Daoy (cell line): ENCODE data around the gene WASL. TPM values are rescaled to one million over a fixed set of nuclear protein-coding genes. Genes with fewer than 3 reads are reported as not detected.
"Not testable (repeated sequence)": the region's sequence is repeated elsewhere in the genome, so short reads cannot be mapped to it uniquely, and the experiment has no call there.

Source experiments
- DNase-seq: peaks from one replicate; pipeline ENCODE4 v3.0.0-alpha.2; 2015; ENCODE audit warnings: low read depth
- total RNA-seq: library from RNA; depleted of rRNA; stranded (reverse); fragments of >200 nt; shearing (Covaris generic); gene quantifications from 2 replicates; pipeline ENCODE4 v1.2.3, GENCODE V29; 2014

The WASL gene
- total RNA-seq, 1 experiment from 2014 or later, result 11.0 TPM

DNA sequence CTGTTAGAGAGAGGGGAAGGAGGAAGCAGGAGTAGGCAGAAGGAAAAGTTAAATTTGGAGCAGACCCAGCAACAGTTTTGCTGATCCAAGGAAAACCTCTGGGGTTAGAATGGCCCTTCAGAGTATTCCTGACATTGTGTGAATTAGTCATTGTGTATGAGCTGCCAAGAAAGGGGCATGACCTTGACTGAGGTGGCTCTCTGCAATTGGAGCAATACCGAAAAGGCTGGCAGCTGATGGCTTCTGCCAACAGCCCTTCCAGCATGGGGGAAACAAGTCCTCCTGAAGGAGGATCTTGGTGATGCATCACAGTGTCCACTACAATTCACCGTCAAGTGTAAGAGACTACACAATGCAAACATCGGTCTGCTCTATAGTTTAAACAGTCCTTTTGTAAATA is 20.6 kb upstream of the WASL start:
- peak; percentile 94 for DNase-seq

DNA sequence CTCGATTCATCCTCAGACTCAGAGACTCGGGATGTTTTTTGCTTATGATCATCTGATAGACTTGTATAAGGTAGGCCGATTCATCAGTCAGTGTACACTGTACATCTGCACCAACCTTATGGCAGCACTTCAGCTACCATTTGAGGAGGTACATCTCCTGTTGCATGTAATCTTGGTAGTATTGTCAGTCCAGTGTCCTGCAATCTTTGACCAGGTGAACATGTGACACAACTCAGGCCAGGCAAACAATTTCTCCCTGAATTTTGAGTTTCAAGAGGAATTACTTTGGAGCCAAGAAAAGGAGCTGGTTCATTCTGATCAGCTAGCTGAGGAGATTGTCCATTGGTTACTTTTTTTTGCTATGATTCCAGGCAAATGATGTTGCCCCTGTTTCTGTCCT is 19.7 kb upstream of the WASL start:
- no peak for DNase-seq

GRCh38 chr7:123763191-123763661 is 14.4 kb upstream of the WASL start:
- no peak for DNase-seq

DNA sequence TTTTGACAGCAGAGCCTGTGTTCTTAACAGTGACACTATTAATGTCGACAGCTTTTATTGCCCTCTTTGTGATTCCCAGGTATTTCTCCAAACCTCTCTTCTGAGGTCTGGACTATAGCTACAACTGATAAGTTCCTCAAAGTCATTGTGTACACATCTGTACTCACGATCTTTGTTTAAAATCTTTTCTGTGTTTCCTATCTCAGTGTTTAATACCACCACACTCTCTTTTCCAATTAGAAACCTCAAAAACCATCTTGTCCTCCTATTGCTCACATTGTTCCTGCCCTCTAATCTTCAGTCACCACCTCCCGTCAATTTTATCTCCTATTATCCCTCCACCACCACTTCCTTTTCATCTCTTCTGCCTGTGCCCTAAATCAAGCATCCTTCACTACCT is 12.9 kb upstream of the WASL start:
- DNase-seq, result no peak

- no peak for DNase-seq
Observed at GRCh38 chr7:123757095-123757494, 8.3 kb upstream of the WASL start.

DNA sequence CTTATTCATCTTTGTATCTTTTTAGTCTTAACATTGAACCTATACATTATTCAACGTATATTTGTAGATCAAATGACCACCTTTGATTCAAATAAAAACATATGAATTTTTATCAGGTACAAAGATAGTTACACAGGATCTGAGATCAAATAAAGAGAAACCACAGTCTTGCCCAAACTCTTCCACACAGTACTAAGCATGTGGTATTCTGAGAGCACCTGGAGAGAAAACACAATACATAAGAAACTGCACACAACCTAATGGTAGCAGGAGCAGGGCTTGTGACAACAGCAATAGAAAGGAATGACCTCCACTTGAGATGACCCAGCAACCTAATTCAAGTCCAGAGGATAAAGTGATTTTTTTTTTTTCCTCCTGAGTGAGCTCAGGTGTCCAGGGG is 6.5 kb upstream of the WASL start:
- DNase-seq, result no peak

GRCh38 chr7:123754271-123754871 is 5.6 kb upstream of the WASL start:
- no peak for DNase-seq

- no peak for DNase-seq
Observed at GRCh38 chr7:123752534-123752933, 3.7 kb upstream of the WASL start.

DNA sequence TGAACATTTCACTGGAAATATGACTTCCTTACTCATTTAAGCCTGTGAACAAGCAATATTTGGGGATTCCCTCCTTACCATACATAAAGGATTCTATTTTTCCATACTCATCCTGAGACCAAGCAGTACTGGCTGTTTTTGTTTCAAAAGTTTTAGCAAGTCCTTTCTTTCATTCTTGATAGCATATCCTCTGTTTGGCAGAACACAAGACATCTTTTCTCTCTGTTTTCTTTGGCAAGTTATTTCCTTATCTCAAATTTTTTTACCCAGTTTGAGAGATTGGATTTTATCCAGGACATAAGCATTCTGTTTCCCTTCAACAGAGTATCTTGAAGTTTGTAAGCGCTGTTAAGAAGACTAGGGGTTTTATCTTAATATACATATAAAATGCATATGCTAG is 3.0 kb upstream of the WASL start:
- no peak for DNase-seq

- no peak for DNase-seq
Observed at GRCh38 chr7:123750389-123751230, 1.8 kb upstream of the WASL start.

DNA sequence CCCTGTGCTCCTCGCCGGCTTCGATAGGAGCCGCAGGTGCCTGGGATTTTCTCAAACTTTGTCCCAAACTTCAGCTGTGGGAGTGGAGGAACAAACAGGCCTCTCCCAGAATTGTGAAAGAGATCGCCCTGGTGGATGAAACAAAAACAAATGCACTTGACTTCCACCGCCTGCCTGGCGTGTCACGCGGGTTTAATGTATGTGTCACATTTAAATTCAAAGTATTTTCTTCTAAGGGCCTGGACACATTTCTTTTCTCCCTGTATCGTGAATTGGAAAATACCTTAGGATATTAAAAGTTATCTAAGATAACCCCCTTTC is 694 bp upstream of the WASL start:
- peak; percentile 83 for DNase-seq

DNA sequence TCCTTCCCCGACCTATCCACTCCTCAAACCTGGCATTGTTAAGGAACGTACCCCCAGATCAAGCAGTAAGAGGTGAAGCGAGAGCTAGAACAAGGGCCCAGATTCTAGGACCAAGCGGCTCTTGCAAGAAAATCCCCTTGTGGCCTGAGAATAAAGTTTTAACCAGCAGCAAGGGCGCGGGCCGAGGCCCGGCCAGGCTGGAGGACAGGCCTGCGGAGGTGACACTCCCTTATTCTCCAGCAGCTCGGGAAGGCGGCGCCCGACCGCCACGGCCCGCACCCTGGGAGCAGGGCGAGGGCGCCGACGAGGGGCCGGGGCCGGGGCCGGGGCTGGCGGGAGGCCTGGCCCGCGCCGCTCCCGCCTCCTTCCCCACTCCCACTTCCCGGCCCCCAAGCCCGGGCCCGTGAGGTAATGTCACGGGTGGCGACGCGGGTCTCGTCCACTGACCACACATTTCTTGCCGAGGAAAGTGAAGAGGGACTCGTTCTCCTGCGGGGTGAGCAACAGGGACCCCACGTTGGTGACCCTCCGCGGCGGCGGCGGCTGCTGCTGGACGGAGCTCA is 551 bp downstream of the WASL start:
- DNase-seq, result peak; percentile 58

DNA sequence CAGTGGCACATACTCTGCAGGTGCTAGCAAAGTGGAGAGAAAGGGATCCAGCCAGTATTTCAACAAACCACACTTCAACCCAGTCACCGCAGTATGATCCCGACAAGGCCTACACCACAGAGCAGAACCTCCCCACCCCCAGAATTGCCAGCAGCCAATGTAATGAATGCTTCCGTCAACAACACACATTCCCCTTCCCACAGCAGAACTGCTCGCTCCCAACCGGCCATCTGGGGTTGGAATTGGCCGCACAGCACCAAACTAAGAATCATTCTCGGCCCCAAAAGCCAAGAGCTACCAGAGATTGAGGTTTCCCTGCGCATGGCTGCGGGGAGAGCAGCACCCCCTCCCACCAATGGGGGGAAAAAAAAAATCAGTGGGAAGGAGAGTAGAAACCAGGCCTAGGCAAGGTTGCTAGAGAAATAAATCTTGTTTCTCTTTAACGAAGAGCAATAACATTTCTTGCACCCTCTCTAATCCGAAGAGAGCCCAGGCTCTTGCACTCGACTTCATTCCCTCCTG is 1.1 kb downstream of the WASL start:
- DNase-seq, result peak; percentile 91

DNA sequence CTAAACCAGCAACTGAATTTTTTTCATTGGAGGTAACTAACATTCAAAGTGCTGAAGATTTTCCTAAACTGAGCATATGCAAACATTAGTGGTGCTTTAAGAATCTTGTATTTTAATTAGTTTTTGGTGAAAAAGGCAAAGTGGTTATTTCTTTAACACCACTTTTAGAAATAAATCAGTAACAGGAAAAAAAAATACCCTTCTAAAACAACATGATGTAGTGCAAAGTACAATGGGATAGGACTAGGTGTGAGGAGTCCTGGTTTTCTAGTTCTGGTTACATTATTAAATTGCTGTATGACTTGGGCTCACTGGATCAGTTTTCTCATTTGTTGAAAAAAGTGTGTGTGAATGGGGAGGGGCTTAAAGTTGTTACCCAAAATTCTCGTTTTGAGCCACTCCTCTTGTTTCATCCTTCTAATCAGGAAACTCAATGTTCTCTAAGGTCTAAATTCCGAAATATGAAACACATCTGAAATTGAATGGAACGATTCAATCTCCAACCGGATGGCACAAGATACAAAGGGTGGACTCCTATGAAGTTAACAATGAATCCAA is 1.8 kb downstream of the WASL start:
- no peak for DNase-seq

DNA sequence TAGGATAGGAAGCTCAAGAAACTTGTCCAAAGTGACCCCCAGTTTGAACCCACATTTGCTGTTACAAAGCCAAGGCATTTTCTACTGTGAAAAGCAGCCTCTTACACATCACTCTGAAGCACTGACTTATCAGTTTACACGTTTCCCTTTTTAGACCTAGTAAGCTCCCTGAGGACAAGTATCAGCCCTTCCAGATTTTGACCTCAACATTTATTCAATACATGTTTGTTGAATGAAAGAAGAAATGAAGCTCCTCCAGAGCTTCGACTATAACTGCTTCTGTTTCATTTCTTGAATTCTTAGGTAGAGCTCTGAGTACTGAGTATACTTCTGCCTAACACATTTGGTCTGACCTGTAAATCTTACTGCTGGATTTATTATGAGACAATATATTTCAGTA is 2.7 kb downstream of the WASL start:
- DNase-seq, result no peak

GRCh38 chr7:123745437-123745836 is 3.4 kb downstream of the WASL start:
- DNase-seq, result no peak

DNA sequence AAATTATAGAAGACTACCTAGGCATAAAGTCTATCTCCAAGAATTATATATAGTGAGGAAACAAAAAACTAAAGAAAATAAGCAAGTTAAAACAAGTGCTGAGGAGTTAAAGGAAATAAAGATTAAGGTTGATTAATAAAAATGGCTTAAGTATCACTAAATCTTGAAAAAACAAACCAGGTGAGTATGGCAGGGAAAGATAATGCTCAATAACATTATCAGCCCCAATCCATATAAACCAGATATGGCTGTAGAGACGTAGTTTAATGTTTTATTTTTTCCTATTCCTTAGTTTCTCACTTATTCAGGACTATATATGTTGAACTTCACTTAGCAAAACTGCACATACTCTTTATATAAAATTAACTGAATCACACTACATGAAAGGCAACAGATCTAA is 4.4 kb downstream of the WASL start:
- no peak for DNase-seq

- no peak for DNase-seq
Observed at GRCh38 chr7:123741940-123742339, 6.9 kb downstream of the WASL start.

DNA sequence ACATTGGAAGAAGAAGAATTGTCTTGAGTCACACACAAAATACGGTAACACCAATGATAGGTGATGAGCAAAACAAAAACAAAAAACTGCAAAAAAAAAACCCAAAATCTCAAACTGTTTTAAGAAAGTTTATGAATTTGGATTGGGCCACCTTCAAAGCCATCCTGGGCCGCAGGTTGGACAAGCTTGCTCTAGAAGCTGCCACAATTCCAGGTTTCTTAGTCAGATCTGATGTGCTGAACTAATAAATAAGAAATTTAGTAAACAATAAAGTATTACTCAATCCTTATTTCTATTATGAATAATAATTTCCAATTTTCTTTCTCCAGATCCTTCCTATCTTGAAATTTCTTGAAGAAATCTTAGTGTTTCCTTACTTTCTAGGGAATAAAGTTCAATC is 10.0 kb downstream of the WASL start:
- DNase-seq, result no peak

DNA sequence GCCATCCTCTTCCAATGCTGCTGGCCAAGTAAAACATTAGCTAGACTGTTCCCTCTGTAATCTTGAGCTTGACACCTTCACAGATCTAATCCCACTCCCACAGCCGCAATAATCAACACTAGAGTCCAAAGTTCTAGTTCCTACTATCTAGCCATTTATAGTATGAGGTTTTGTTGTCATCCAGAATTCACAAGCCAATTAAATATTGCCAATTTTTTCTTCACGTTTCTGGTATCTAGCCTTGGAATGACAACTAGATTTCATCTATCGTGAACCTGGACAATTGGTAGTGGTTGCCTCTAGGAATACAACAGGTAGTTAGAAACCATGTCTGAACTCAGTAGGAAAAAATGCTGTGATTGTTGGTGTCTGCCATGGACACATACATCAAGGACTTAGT is 10.4 kb downstream of the WASL start:
- DNase-seq, result no peak

- DNase-seq, result not testable (repeated sequence)
Observed at GRCh38 chr7:123737168-123737674, 11.6 kb downstream of the WASL start.

DNA sequence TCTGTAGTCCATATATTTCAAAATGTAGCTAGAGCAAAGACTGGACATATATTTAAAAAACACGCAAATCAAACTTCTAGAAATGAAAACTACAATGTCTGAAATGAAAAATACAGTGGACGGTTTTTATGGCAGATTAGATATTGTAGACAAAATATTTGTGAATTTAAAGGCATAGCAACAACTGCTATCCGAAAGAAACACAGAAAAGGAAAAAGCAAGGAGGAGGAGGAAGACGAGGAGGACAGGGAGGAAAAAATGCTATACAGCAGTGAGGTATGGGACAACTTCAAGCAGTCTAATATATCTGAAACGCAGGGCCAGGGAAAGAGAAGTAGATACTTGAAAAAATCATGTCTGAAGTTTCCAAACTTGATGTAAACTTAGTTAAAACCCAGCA is 13.3 kb downstream of the WASL start:
- DNase-seq, result no peak

DNA sequence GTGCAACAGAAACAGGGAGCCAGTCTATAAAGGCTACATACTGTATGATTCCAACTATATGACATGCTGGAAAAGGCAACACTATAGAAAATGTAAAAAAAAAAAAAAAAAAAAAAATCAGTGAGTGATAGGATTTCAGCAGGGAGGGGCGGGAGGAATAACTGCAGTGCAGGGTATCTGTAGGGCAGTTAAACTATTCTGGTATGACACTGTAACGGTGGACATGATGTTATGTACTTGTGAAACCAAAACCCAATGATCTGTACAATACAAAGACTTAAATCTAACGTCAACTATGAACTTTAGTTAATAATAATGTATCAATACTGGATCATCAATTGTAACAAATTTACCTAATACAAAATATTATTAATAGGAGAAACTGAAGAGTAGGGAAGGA is 14.3 kb downstream of the WASL start:
- no peak for DNase-seq
